Fibroblast of villous mesenchyme (primary cell): ENCODE measurements around the gene EPHA8. TPM values are rescaled to one million over a fixed set of nuclear protein-coding genes. Genes with fewer than 3 reads are reported as not detected.

Experiments
- DNase-seq: peaks from one replicate; pipeline ENCODE4 v3.0.0-alpha.2; 2010; ENCODE audit warnings: low read depth
- H3K4me3 ChIP-seq: 2 replicates; pipeline ENCODE4 v1.5.1; 2011; ENCODE audit warnings: low read depth, mild to moderate bottlenecking, low read length
- CTCF ChIP-seq: IDR thresholded peaks from 2 replicates; pipeline ENCODE4 v1.5.1; 2012; ENCODE audit warnings: low read depth, mild to moderate bottlenecking, low read length; ENCODE audit not compliant: insufficient read depth
- total RNA-seq: library from RNA; depleted of rRNA; stranded (reverse); fragments of >200 nt; gene quantifications from 2 replicates; pipeline ENCODE4 v1.2.3, GENCODE V29; 2012

EPHA8 gene
- total RNA-seq, 1 donor, result not detected

GRCh38 chr1:22600071-22600816 is 37.0 kb downstream of the EPHA8 start:
- no peak for DNase-seq
- TF ChIP-seq CTCF, result no peak
- H3K4me3 ChIP-seq, result no peak overlapping the region

- TF ChIP-seq CTCF, result no peak
- no peak overlapping the region for H3K4me3 ChIP-seq
- no peak for DNase-seq
These were observed 37.7 kb downstream of the EPHA8 start for GRCh38 chr1:22600817-22601605.

- TF ChIP-seq CTCF, result no peak
- DNase-seq, result no peak
- H3K4me3 ChIP-seq, result no peak overlapping the region
These were observed 38.3 kb downstream of the EPHA8 start for GRCh38 chr1:22601610-22602009.

GRCh38 chr1:22602060-22602740 is 38.9 kb downstream of the EPHA8 start:
- no peak for TF ChIP-seq CTCF
- DNase-seq, result no peak
- H3K4me3 ChIP-seq, result no peak overlapping the region

GRCh38 chr1:22606161-22606560 is 42.9 kb downstream of the EPHA8 start:
- H3K4me3 ChIP-seq, result no peak overlapping the region
- no peak for DNase-seq
- no peak for TF ChIP-seq CTCF

GRCh38 chr1:22607154-22607553 is 43.9 kb downstream of the EPHA8 start:
- TF ChIP-seq CTCF, result no peak
- H3K4me3 ChIP-seq, result no peak overlapping the region
- DNase-seq, result no peak
